BJ (cell line): ENCODE measurements around the gene CCNA2. TPM values are rescaled to one million over a fixed set of nuclear protein-coding genes. Genes with fewer than 3 reads are reported as not detected.
A peak's percentile ranks its signal among the peaks of the same experiment; 100 is the strongest.

Experiments
- CTCF ChIA-PET: fragments of 350-600 bp; formaldehyde crosslinking; extraction: SDS; loops from one replicate; lab custom pipeline; 2021; ENCODE audit warnings: antibody characterized with exemption, inconsistent platforms; lab: Yijun Ruan, JAX
- POLR2A ChIA-PET: fragments of 300-600 bp; sonication (Branson Sonifier 250); formaldehyde crosslinking; extraction: SDS; loops from one replicate; lab custom pipeline; 2021; ENCODE audit warnings: antibody characterized with exemption; lab: Charles Lee
- DNase-seq: peaks from one replicate; pipeline ENCODE4 v3.0.0-alpha.2; 2011; ENCODE audit warnings: low read depth
- H3K27me3 ChIP-seq: 2 replicates; pipeline ENCODE4 v1.6.0; 2011; ENCODE audit warnings: low read length; ENCODE audit not compliant: control insufficient read depth, insufficient read depth
- H3K36me3 ChIP-seq: 2 replicates; pipeline ENCODE4 v1.5.1; 2011; ENCODE audit warnings: low read length; ENCODE audit not compliant: control insufficient read depth, insufficient read depth
- H3K4me3 ChIP-seq: 2 replicates; pipeline ENCODE4 v1.5.1; 2011; ENCODE audit warnings: low read depth, mild to moderate bottlenecking, control low read depth, low read length
- CTCF ChIP-seq: IDR thresholded peaks from 2 replicates; pipeline ENCODE4 v1.5.1; 2011; ENCODE audit warnings: low read depth, mild to moderate bottlenecking, control low read depth, inconsistent platforms, low read length, moderate library complexity; ENCODE audit not compliant: insufficient read depth
- polyA plus RNA-seq: library from polyadenylated mRNA; depleted of rRNA; stranded (reverse); fragments of >200 nt; gene quantifications from 2 replicates; pipeline ENCODE4 v1.2.3, GENCODE V29; 2011

The CCNA2 gene
- polyA plus RNA-seq, 1 experiment = 26.8 TPM

GRCh38 chr4:121788896-121789295 lies 34.8 kb downstream of the CCNA2 start:
- Histone ChIP-seq H3K4me3 (no peak overlapping the region), H3K27me3 (no peaks in the 10 kb centered on the region), H3K36me3 (no peaks in the 10 kb centered on the region)
- ChIA-PET POLR2A (no interaction called here), CTCF (interaction anchor here (1.1 to 1.2 kb wide), 2 partner anchors 12 to 18 kb away, joined by 3 read pairs; partner anchors contain the start of gene EXOSC9)
- DNase-seq = no peak
- TF ChIP-seq CTCF = no peak

- ChIA-PET CTCF (interaction anchor here (2.1 kb wide), 1 partner anchor 49 kb away, joined by 6 read pairs; no protein-coding TSS in a partner anchor), POLR2A (no interaction called here)
- Histone ChIP-seq H3K27me3 (no peaks in the 10 kb centered on the region), H3K36me3 (no peaks in the 10 kb centered on the region), H3K4me3 (no peak overlapping the region)
- no peak for TF ChIP-seq CTCF
- no peak for DNase-seq
These were observed 37.5 kb downstream of the CCNA2 start for GRCh38 chr4:121786221-121786620.

GRCh38 chr4:121785479-121785878 lies 38.2 kb downstream of the CCNA2 start:
- CTCF ChIA-PET = no interaction called here
- POLR2A ChIA-PET = no interaction called here
- Histone ChIP-seq H3K36me3 (no peaks in the 10 kb centered on the region), H3K4me3 (no peak overlapping the region), H3K27me3 (no peaks in the 10 kb centered on the region)
- no peak for DNase-seq
- no peak for TF ChIP-seq CTCF

GRCh38 chr4:121784975-121785374 lies 38.7 kb downstream of the CCNA2 start:
- Histone ChIP-seq H3K4me3 (no peak overlapping the region), H3K36me3 (no peaks in the 10 kb centered on the region), H3K27me3 (no peaks in the 10 kb centered on the region)
- TF ChIP-seq CTCF = no peak
- ChIA-PET POLR2A (no interaction called here), CTCF (interaction anchor here (0.7 kb wide), 1 partner anchor 17 kb away, joined by 4 read pairs; no protein-coding TSS in a partner anchor)
- DNase-seq = peak; percentile 87

- ChIA-PET CTCF (interaction anchor here (0.7 kb wide), 1 partner anchor 16 kb away, joined by 4 read pairs; no protein-coding TSS in a partner anchor), POLR2A (no interaction called here)
- TF ChIP-seq CTCF = no peak
- H3K4me3 ChIP-seq = no peak overlapping the region
- no peak for DNase-seq
- no peaks in the 10 kb centered on the region for H3K27me3 ChIP-seq
- no peaks in the 10 kb centered on the region for H3K36me3 ChIP-seq
These were observed 39.3 kb downstream of the CCNA2 start for GRCh38 chr4:121784401-121784800.
